B cell (primary cell): Measurements from ENCODE around the gene TCN2. TPM values are rescaled to one million over a fixed set of nuclear protein-coding genes. Genes with fewer than 3 reads are reported as not detected.

Experiments used
- ATAC-seq: fragments of 200-7000 bp; cut with Tn5 transposase; one replicate; pipeline ENCODE4 v1.10.0; 2021; ENCODE audit warnings: low read depth, mild to moderate bottlenecking, moderate number of reproducible peaks, moderate library complexity
- CTCF ChIA-PET: fragments of 350-600 bp; sonication (Branson Sonifier 250); formaldehyde crosslinking; loops from one replicate; lab custom pipeline; 2021; ENCODE audit warnings: antibody characterized with exemption, inconsistent platforms; lab: Charles Lee
- POLR2A ChIA-PET: fragments of 350-600 bp; sonication (Branson Sonifier 250); formaldehyde crosslinking; loops from one replicate; lab custom pipeline; 2021; ENCODE audit warnings: antibody characterized with exemption; lab: Charles Lee
- DNase-seq: peaks from one replicate; pipeline ENCODE4 v3.0.0; 2013
- H2AFZ ChIP-seq: 2 replicates; pipeline ENCODE4 v1.6.1; 2012; ENCODE audit warnings: mild to moderate bottlenecking, low read depth, low read length; ENCODE audit not compliant: insufficient read depth, poor library complexity, severe bottlenecking
- H3K27ac ChIP-seq, 2 donors: 1 replicate in 1 of 2; 2 replicates in 1 of 2; pipeline ENCODE4 v1.5.1; 2012 to 2013; ENCODE audit warnings: low read length in 2 of 2, mild to moderate bottlenecking in 2 of 2, moderate library complexity in 1 of 2
- H3K27me3 ChIP-seq, 4 experiments: fragments of 200-600 bp in 1 of 4; sonication (generic) in 1 of 4; replicated peaks in 1 of 4; 1 replicate in 2 of 4; 2 replicates in 2 of 4; pipeline versions ENCODE4 v1.6.1 to v1.7.0; 2013 to 2016; ENCODE audit warnings: low read length in 3 of 4, mild to moderate bottlenecking in 2 of 4, mixed read lengths in 1 of 4, moderate library complexity in 1 of 4; ENCODE audit not compliant: insufficient read depth in 4 of 4, control insufficient read depth in 3 of 4; ENCODE audit errors: control extremely low read depth in 1 of 4
- H3K36me3 ChIP-seq, 2 experiments: replicated peaks in 1 of 2; 1 replicate in 1 of 2; 2 replicates in 1 of 2; pipeline versions ENCODE4 v1.6.1 to v1.7.1; 2013; ENCODE audit warnings: low read length in 1 of 2; ENCODE audit not compliant: insufficient read depth in 2 of 2, control insufficient read depth in 1 of 2; ENCODE audit errors: control extremely low read depth in 1 of 2, extremely low read depth in 1 of 2
- H3K4me1 ChIP-seq, 2 donors: fragments of 200-600 bp in 1 of 2; sonication (generic) in 1 of 2; 1 replicate in 1 of 2; 2 replicates in 1 of 2; pipeline versions ENCODE4 v1.5.1 to v1.6.1; 2013 to 2017; ENCODE audit warnings: low read length in 2 of 2; ENCODE audit not compliant: control insufficient read depth in 2 of 2, insufficient read depth in 2 of 2
- H3K4me2 ChIP-seq: replicated peaks from 2 replicates; pipeline ENCODE3; 2012; ENCODE audit warnings: mild to moderate bottlenecking, low read depth, low read length; ENCODE audit not compliant: poor library complexity, severe bottlenecking
- H3K4me3 ChIP-seq, 5 experiments: fragments of 200-600 bp in 1 of 5; sonication (generic) in 1 of 5; 1 replicate in 3 of 5; 2 replicates in 2 of 5; pipeline versions ENCODE4 v1.5.1 to v1.7.0; 2011 to 2016; ENCODE audit warnings: low read length in 4 of 5, mild to moderate bottlenecking in 4 of 5, low read depth in 2 of 5, control low read depth in 1 of 5, moderate library complexity in 1 of 5; ENCODE audit not compliant: insufficient read depth in 1 of 5; ENCODE audit errors: control extremely low read depth in 1 of 5, extremely low read depth in 1 of 5
- H3K79me2 ChIP-seq: fragments of 200-600 bp; sonication (generic); one replicate; pipeline ENCODE4 v1.6.0; 2016; ENCODE audit warnings: low read length; ENCODE audit not compliant: control insufficient read depth, insufficient read depth
- H3K9ac ChIP-seq: fragments of 200-600 bp; sonication (generic); 2 replicates; pipeline ENCODE4 v1.6.1; 2017; ENCODE audit warnings: mild to moderate bottlenecking, low read length, moderate library complexity
- H3K9me3 ChIP-seq, 3 donors: one replicate each; pipeline versions ENCODE4 v1.6.1 to v1.7.1; 2013; ENCODE audit warnings: low read length in 2 of 3; ENCODE audit not compliant: control insufficient read depth in 2 of 3, insufficient read depth in 1 of 3; ENCODE audit errors: control extremely low read depth in 1 of 3
- H4K20me1 ChIP-seq: 2 replicates; pipeline ENCODE4 v1.6.0; 2012; ENCODE audit warnings: mild to moderate bottlenecking, low read length; ENCODE audit not compliant: insufficient read depth, control insufficient read depth, poor library complexity, severe bottlenecking
- H3K27ac Mint-ChIP-seq: one replicate; pipeline ENCODE4 v1.8.0; 2021; ENCODE audit warnings: mixed read lengths
- H3K27me3 Mint-ChIP-seq: one replicate; pipeline ENCODE4 v1.8.0; 2021; ENCODE audit warnings: mixed read lengths
- H3K4me1 Mint-ChIP-seq: one replicate; pipeline ENCODE4 v1.8.0; 2021; ENCODE audit warnings: mixed read lengths
- H3K4me3 Mint-ChIP-seq: one replicate; pipeline ENCODE4 v1.8.0; 2021; ENCODE audit warnings: mixed read lengths
- H3K9me3 Mint-ChIP-seq: one replicate; pipeline ENCODE4 v1.8.0; 2022; ENCODE audit warnings: mixed read lengths; ENCODE audit not compliant: insufficient read depth
- CTCF ChIP-seq: fragments of 200-600 bp; IDR thresholded peaks from one replicate; pipeline ENCODE4 v1.8.0; 2022; ENCODE audit warnings: antibody characterized with exemption, mild to moderate bottlenecking
- EZH2 ChIP-seq: IDR thresholded peaks from 2 replicates; pipeline ENCODE4 v1.6.1; 2012; ENCODE audit warnings: borderline replicate concordance, low read depth, mild to moderate bottlenecking, moderate library complexity, low read length; ENCODE audit not compliant: insufficient read depth, poor library complexity, severe bottlenecking
- WGBS: methylation state at CpG from one replicate; pipeline ENCODE4 v1.1.5; 2013; ENCODE audit warnings: missing lambda C conversion rate; ENCODE audit not compliant: insufficient coverage; 5-methylcytosine and 5-hydroxymethylcytosine counted together
- intact Hi-C: fragments of 100-400 bp; cut with micrococcal nuclease; formaldehyde crosslinking; loops from one replicate; pipeline ENCODE4 v1.10.0; 2022
- polyA plus RNA-seq: library from polyadenylated mRNA; depleted of rRNA; stranded (reverse); fragments of >200 nt; gene quantifications from 2 replicates; pipeline ENCODE4 v1.2.3, GENCODE V29; 2012
- total RNA-seq, 2 donors: library from RNA; stranded (reverse); fragments of 120-200 nt in 1 of 2; gene quantifications; 1 replicate in 1 of 2; 2 replicates in 1 of 2; pipeline versions ENCODE4 v1.2.3 to v1.2.4, GENCODE V29; 2013 to 2022

Gene TCN2
- total and polyA plus RNA-seq, 2 donors (not counting 1 experiment from before 2014, with no cell fraction given) = 0.37 to 0.40 TPM

DNA sequence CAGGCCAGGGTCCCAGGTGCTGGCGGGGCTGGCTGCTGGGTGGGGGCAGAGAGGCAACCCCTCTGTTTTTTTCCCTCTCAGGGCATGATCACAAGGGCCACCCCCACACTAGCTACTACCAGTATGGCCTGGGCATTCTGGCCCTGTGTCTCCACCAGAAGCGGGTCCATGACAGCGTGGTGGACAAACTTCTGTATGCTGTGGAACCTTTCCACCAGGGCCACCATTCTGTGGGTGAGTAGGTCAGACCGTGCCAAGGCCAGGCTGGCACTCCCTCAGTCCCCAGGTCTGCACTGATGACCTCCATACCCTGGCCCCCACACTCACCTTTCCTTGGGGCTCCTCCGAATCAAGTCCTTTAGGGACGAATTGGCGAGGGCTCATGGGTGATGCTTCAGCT is 7.3 kb downstream of the TCN2 start:
- 97% methylated on average over 4 of the region's 7 CpGs for WGBS
- no peaks in the 10 kb centered on the region for H3K9me3 Mint-ChIP-seq
- Histone ChIP-seq H2AFZ (no peak overlapping the region), H3K4me2 (no peak overlapping the region), H3K9ac (no peak overlapping the region), H3K27me3 (no peaks in the 10 kb centered on the region), H4K20me1 (no peaks in the 10 kb centered on the region), H3K36me3 (no peaks in the 10 kb centered on the region), H3K4me1 (peaks cover 0 to 4% of the 10 kb centered on the region in 2 donors), H3K79me2 (no peaks in the 10 kb centered on the region), H3K9me3 (no peaks in the 10 kb centered on the region), H3K4me3 (no peak overlapping the region), H3K27ac (no peak overlapping the region)
- TF ChIP-seq EZH2 = no peak
- no peak for TF ChIP-seq CTCF
- H3K27ac Mint-ChIP-seq = no peak overlapping the region
- H3K4me3 Mint-ChIP-seq = no peak overlapping the region
- CTCF ChIA-PET = no interaction called here
- intact Hi-C loops = no loop called here
- DNase-seq (no peak), ATAC-seq (no peak)
- peaks cover 2% of the 10 kb centered on the region for H3K4me1 Mint-ChIP-seq
- POLR2A ChIA-PET = no interaction called here
- H3K27me3 Mint-ChIP-seq = peaks cover 25% of the 10 kb centered on the region

GRCh38 chr22:30614879-30615278 is 7.9 kb downstream of the TCN2 start:
- H3K4me3 ChIP-seq = no peak overlapping the region
- no peaks in the 10 kb centered on the region for H4K20me1 ChIP-seq
- no peaks in the 10 kb centered on the region for H3K27me3 ChIP-seq
- TF ChIP-seq EZH2 = no peak
- no peak for TF ChIP-seq CTCF
- ChIA-PET POLR2A (no interaction called here), CTCF (no interaction called here)
- no peaks in the 10 kb centered on the region for H3K9me3 Mint-ChIP-seq
- DNase-seq = no peak
- no peak overlapping the region for H3K4me2 ChIP-seq
- intact Hi-C loops = no loop called here
- H2AFZ ChIP-seq = no peak overlapping the region
- H3K4me1 Mint-ChIP-seq = no peaks in the 10 kb centered on the region
- H3K27me3 Mint-ChIP-seq = peaks cover 22% of the 10 kb centered on the region
- no peak overlapping the region for H3K27ac ChIP-seq
- H3K79me2 ChIP-seq = no peaks in the 10 kb centered on the region
- H3K9ac ChIP-seq = no peak overlapping the region
- no peaks in the 10 kb centered on the region for H3K9me3 ChIP-seq
- H3K36me3 ChIP-seq = no peaks in the 10 kb centered on the region
- no peak overlapping the region for H3K27ac Mint-ChIP-seq
- ATAC-seq = no peak
- no peaks in the 10 kb centered on the region for H3K4me1 ChIP-seq
- no peak overlapping the region for H3K4me3 Mint-ChIP-seq
